ENCODE results near the gene SPAG6. TPM values are rescaled to one million over a fixed set of nuclear protein-coding genes. Genes with fewer than 3 reads are reported as not detected.

Gene SPAG6
- total and polyA plus RNA-seq, 9 of the 15 experiments (the other 6 are each of a cell fraction or from before 2014, with no cell fraction given): 3.5 to 23.1 (median 11.8) TPM

- TF ChIP-seq ETS1 (conservative IDR thresholded peaks at IDR 0.05; ENCODE audit: control insufficient read depth, low read depth, low read length) (no peak; the same call in 1 of the 2 replicates), E2F6 (IDR thresholded peaks at IDR 0.05; ENCODE audit: borderline replicate concordance in 1 of 2, extremely low read depth in 1 of 2, insufficient read depth in 1 of 2, insufficient read length in 1 of 2, low read depth in 1 of 2, low read length in 1 of 2, poor library complexity in 1 of 2, severe bottlenecking in 1 of 2) (peak; percentile 14 to 45), MYNN (IDR thresholded peaks at IDR 0.05) (no peak), MYNN (CRISPR knock-in tag; IDR thresholded peaks at IDR 0.05) (no peak), BCOR (IDR thresholded peaks at IDR 0.05) (no peak), CEBPG (CRISPR knock-in tag; IDR thresholded peaks at IDR 0.05) (no peak), CEBPG (tag; conservative IDR thresholded peaks at IDR 0.05 in 1 of 2, IDR thresholded peaks at IDR 0.05 in 1 of 2) (no peak), CBFA2T3 (IDR thresholded peaks at IDR 0.05) (no peak), THAP12 (CRISPR knock-in tag; IDR thresholded peaks at IDR 0.05) (0 out of 2 replicates have a peak, but pooled peaks have one; percentile 53), ZBTB8A (IDR thresholded peaks at IDR 0.05; ENCODE audit: partially characterized antibody) (no peak), SMAD2 (IDR thresholded peaks at IDR 0.05; ENCODE audit: low read depth, low read length) (no peak), SNIP1 (IDR thresholded peaks at IDR 0.05; ENCODE audit: low read depth) (no peak), POLR3A (IDR thresholded peaks at IDR 0.05; ENCODE audit: borderline replicate concordance, extremely low read depth, insufficient read depth, insufficient read length) (no peak), SMARCB1 (IDR thresholded peaks at IDR 0.05; ENCODE audit: insufficient read length, low read depth) (no peak), MLX (CRISPR knock-in tag; conservative IDR thresholded peaks at IDR 0.05) (no peak), GTF2E2 (tag; IDR thresholded peaks at IDR 0.05) (no peak; the same call in 1 of the 2 replicates), NKRF (IDR thresholded peaks at IDR 0.05; ENCODE audit: borderline replicate concordance) (no peak), ZZZ3 (IDR thresholded peaks at IDR 0.05) (no peak), TEAD2 (tag; IDR thresholded peaks at IDR 0.05) (no peak)
Measured at GRCh38 chr10:22340329-22341189, 4.7 kb upstream of the SPAG6 start (continued).
